Measurements from ENCODE around the gene CCNL2.
"Not testable (repeated sequence)": the region's sequence is repeated elsewhere in the genome, so short reads cannot be mapped to it uniquely, and the experiment has no call there.

The CCNL2 gene

DNA sequence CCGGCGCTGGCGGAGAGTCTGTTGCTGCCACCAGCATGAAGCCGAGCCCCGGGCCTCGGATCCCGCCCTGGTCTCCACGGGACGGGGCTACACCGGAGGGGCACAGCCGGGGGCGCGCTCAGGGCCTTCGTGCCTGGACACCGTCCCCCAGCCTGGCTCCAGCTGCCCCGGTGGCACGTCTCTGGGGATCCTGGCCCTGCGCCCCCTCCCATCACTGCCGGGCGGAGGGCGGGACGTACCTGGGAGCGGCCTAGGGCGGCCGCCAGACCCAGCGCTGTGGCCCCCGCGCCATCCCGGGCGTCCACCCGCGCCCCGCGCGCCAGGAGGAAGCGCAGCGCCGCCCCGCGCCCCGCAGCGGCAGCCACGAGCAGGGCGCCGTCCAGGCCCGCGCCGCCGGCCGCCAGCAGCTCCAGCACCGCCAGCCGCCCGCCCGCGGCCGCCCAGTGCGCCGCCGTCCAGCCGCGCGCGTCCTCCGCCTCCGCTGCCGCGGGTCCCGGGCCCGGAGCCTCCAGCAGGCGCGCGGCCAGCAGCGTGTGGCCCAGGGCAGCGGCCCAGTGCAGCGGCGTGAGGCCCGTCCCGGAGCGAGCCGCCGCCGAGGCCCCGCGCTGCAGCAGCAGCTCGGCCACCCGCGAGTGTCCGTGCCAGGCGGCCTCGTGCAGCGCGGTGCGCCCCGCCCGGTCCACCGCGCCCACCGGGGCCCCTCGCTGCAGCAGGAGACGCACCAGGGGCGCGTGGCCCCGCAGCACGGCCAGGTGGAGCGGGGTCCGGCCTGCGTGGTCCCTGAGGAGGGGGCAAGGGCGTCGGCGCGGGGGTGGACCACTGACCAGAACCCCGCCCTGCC lies 20.9 kb upstream of the CCNL2 start:
- DNase-seq (ENCODE audit: low read depth in 3 of 3, low spot score in 1 of 3), result no peak

GRCh38 chr1:1419363-1419812 lies 20.3 kb upstream of the CCNL2 start:
- no peak for DNase-seq (ENCODE audit: low read depth in 3 of 3, low spot score in 1 of 3)

GRCh38 chr1:1418464-1419362 lies 19.6 kb upstream of the CCNL2 start:
- DNase-seq (ENCODE audit: low read depth in 3 of 3, low spot score in 1 of 3), result no peak

DNA sequence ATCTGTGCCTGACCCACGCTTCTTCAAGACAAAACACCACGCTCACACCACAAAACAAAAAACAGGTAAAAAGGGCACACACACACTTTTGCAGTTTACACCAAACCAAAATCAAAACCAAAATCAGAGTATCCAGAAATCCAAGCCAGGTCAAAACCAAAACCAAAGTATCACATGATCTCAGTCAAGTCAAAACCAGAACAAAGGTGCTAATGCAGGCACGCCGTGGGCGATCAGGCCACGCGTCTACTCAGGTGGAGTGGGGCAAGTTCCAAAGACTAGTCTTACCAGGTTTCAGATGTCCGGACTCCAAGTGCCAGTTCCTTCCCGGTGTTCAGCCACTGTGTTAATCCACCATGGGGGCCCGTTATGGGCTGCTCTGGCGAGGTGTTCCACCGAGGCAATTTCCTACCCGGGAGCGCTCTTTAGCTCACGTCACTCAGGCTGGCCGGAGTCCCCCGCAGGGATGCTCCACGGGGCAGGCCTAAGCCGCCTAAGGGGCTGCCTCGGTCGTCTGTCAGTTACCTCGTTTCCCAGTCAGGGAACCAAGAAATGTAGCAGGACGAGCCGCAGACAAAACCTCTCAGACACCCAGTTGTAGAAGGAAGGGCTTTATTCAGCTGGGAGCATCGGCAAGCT lies 18.8 kb upstream of the CCNL2 start:
- DNase-seq (ENCODE audit: low read depth in 3 of 3, low spot score in 1 of 3), result not testable (repeated sequence)

DNA sequence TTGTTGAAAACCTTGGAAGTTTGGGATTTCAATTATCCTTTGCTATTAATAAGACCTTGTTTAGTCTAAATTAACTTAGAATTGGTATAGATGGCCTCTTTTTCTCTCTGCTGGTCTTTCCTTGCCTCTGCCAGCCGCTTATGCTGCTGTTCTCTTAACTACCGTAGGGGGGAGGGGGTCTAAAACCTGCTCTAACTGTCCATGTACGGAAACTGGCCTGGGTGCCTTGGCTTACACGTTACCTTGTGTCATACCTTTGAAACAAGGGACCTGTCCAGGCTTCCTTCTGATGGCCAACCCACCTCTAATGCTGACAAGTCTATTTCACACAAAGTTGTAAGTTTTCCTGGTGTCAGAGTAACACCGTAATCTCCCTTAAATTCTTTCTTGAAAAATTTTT lies 18.3 kb upstream of the CCNL2 start:
- DNase-seq (ENCODE audit: low read depth in 3 of 3, low spot score in 1 of 3), result not testable (repeated sequence)

GRCh38 chr1:1415751-1416150 lies 16.6 kb upstream of the CCNL2 start:
- no peak for DNase-seq (ENCODE audit: low read depth in 3 of 3, low spot score in 1 of 3)

- DNase-seq (ENCODE audit: low read depth in 3 of 3, low spot score in 1 of 3), result not testable (repeated sequence)
Observed at GRCh38 chr1:1412311-1412902, 13.3 kb upstream of the CCNL2 start.

GRCh38 chr1:1411626-1412025 lies 12.5 kb upstream of the CCNL2 start:
- no peak for DNase-seq (ENCODE audit: low read depth in 3 of 3, low spot score in 1 of 3)

GRCh38 chr1:1410238-1410637 lies 11.1 kb upstream of the CCNL2 start:
- not testable (repeated sequence) for DNase-seq (ENCODE audit: low read depth in 3 of 3, low spot score in 1 of 3)

GRCh38 chr1:1407636-1408318 lies 8.6 kb upstream of the CCNL2 start:
- DNase-seq (ENCODE audit: low read depth in 3 of 3, low spot score in 1 of 3), result no peak

GRCh38 chr1:1406821-1407635 lies 7.9 kb upstream of the CCNL2 start, which contains the start of gene MRPL20:
TSS of gene MRPL20 (minus strand) at chr1:1407293. CDS start at chr1:1407217, 76 bp downstream.
- peak; percentile 87 to 93 (median 88) for DNase-seq (ENCODE audit: low read depth in 3 of 3, low spot score in 1 of 3)

DNA sequence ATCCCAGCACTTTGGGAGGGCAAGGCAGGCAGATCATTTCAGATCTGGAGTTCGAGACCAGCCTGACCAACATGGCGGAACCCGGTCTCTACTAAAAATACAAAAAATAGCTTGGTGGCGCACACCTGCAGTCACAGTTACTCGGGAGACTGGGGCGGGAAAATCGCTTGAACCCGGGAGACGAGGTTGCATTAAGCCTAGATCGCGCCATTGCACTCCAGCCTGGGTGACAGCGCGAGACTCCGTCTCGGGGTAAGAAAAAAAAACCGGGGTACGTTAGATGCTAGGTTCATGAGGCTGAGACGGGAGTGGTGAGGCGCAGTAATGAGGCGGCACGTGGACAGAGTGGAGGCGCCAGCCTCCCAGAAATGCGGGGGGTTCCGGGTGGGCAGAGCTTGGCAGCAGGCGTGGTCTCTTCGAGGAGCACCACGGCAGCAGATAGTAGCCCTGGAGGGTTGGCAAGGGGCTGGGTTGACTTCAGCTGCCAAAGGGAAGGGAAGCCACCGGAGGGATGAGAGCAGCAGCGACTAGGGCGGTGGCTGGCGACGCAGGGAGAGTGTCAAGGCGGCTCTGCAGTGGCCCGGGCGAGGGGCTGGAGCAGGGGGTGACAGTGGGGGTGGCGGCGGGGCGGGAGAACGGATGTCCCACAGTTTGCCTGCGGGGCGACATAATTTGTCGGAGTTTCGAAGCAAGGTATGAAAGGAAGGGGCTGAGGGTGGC lies 7.1 kb upstream of the CCNL2 start:
- DNase-seq (ENCODE audit: low read depth in 3 of 3, low spot score in 1 of 3), result no peak

GRCh38 chr1:1403653-1404052 lies 4.5 kb upstream of the CCNL2 start:
- no peak for DNase-seq (ENCODE audit: low read depth in 3 of 3, low spot score in 1 of 3)

DNA sequence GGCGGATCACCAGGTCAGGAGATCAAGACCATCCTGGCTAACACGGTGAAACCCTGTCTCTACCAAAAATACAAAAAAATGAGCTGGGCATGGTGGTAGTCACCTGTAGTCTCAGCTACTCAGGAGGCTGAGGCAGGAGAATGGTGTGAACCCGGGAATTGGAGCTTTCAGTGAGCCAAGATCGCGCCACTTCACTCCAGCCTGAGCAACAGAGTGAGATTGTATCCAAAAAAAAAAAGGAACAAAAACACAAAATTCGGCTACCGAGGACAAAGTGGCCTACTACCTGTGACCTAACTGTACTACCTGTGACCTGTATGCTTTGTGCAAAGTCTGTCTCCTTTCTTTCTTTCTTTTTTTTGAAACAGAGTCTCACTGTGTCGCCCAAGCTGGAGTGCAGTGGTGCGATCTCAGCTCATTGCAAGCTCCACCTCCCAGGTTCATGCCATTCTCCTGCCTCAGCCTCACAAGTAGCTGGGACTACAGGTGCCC lies 3.8 kb upstream of the CCNL2 start:
- not testable (repeated sequence) for DNase-seq (ENCODE audit: low read depth in 3 of 3, low spot score in 1 of 3)

- DNase-seq (ENCODE audit: low read depth in 3 of 3, low spot score in 1 of 3), result no peak
Observed at GRCh38 chr1:1402072-1402900, 3.2 kb upstream of the CCNL2 start.

GRCh38 chr1:1401457-1402010 lies 2.4 kb upstream of the CCNL2 start:
- DNase-seq (ENCODE audit: low read depth in 3 of 3, low spot score in 1 of 3), result no peak
